ENCODE measurements around the gene VEGFC. TPM values are rescaled to one million over a fixed set of nuclear protein-coding genes. Genes with fewer than 3 reads are reported as not detected.

Gene VEGFC
- total and polyA plus RNA-seq, 5 donors = 4.2 to 11.4 (median 6.7) TPM

DNA sequence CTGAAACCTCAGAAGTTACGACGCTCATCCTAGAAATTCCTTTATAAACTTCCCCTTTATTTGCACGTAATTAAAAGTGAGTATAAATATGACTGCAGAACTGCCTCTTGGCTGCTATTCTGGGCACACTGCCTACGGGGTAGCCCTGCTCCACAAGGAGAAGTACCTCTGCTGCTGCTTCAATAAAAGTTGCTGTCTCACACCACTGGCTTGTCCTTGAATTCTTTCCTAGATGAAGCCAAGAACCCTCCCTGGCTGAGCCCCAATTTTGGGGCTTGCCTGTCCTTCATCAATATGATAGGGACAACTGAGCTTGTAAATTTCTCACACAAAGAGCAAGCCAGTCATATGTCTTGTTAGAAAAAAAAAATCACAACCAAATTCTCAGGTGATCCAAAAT lies 115.8 kb downstream of the VEGFC start:
- ATAC-seq (no peak), DNase-seq (no peak)
- intact Hi-C loops (cut with DNase I) = no loop called here
- no peaks in the 10 kb centered on the region for H3K27me3 ChIP-seq (ENCODE audit: control insufficient read depth, insufficient read depth)
- no peak overlapping the region for H3K4me3 ChIP-seq (ENCODE audit: low read length)
- WGBS = 65% methylated on average over 4 of the region's 4 CpGs
- H3K9me3 ChIP-seq (ENCODE audit: control insufficient read depth, low read length) = no peaks in the 10 kb centered on the region
- H3K27ac ChIP-seq (ENCODE audit: low read length) = no peak overlapping the region
- no peaks in the 10 kb centered on the region for H3K4me1 ChIP-seq (ENCODE audit: control insufficient read depth, insufficient read depth, low read length)

DNA sequence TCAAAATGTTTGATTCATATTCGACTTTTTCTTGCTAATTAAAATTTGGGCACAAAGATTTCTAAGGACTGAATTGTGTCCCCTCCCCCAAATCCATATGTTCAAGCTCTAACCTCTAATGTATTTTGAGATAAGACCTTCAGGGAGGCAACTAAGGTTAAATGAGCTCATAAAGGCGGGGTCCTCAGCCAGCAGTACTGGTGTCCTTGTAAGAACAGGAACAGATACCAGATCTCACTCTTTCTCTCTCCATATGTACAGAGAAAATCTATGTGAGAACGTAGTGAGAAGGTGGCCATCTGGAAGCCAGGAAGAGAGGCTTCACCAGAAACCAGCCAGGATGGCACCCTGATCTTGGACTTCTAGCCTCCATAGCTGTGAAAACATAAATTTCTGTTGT lies 116.9 kb downstream of the VEGFC start:
- 85% methylated on average over 3 of the region's 3 CpGs for WGBS
- no peak for ATAC-seq

DNA sequence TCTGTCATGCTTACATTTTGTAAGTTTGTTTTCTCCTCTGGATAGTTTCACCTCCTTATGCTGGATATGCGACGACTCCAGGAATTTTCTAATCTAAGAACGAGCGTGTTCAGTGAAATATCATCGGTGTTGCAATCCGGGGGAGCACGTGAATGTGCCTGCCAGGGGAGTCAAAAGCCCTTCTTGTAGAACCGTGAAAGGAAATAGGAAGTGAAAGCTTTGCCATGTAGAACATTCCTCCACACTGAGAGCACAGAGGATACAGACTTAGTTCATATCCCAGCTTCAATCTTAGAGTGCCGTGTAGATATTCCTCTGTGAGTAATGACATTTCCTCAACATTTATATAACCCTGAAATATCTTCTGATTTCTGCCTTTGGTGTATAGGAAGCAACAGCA lies 121.2 kb downstream of the VEGFC start:
- WGBS = 54% methylated on average over 9 of the region's 9 CpGs
- peak; percentile 66 to 68 for ATAC-seq

More for the DNA sequence above, 116.9 kb downstream of the VEGFC start:
- Histone ChIP-seq H3K4me1 (ENCODE audit: control insufficient read depth, insufficient read depth, low read length) (no peaks in the 10 kb centered on the region), H3K4me3 (ENCODE audit: low read length) (no peak overlapping the region), H3K27me3 (ENCODE audit: control insufficient read depth, insufficient read depth) (no peaks in the 10 kb centered on the region), H3K9me3 (ENCODE audit: control insufficient read depth, low read length) (no peaks in the 10 kb centered on the region), H3K27ac (ENCODE audit: low read length) (no peak overlapping the region)
- DNase-seq = no peak
- intact Hi-C loops (cut with DNase I) = no loop called here

DNA sequence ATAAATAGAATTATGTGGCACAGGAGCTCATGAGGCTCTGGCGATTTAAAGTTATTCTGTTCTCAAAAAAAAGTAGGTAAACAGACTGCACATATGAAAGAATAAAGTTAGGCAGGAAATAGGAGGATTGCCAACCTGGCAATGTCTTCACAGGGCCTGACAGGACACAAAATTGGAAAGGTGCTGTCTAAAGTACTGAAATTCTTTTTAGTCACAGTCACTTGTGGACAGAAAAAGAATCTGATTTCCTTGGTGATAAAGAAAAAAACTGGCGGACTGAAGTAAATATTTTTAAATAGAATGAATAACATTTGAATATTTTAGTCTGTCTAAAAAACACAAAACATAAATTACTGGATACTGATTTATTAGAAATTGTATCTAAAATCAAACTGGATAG lies 124.4 kb downstream of the VEGFC start:
- 16% methylated on average over 2 of the region's 2 CpGs for WGBS
- Histone ChIP-seq H3K4me3 (ENCODE audit: low read length) (no peak overlapping the region), H3K9me3 (ENCODE audit: control insufficient read depth, low read length) (no peaks in the 10 kb centered on the region), H3K27ac (ENCODE audit: low read length) (no peak overlapping the region), H3K4me1 (ENCODE audit: control insufficient read depth, insufficient read depth, low read length) (no peaks in the 10 kb centered on the region), H3K27me3 (ENCODE audit: control insufficient read depth, insufficient read depth) (no peaks in the 10 kb centered on the region)
- intact Hi-C loops (cut with DNase I) = no loop called here
- ATAC-seq (no peak), DNase-seq (no peak)

More for the DNA sequence above, 121.2 kb downstream of the VEGFC start:
- no peaks in the 10 kb centered on the region for H3K9me3 ChIP-seq (ENCODE audit: control insufficient read depth, low read length)
- H3K4me1 ChIP-seq (ENCODE audit: control insufficient read depth, insufficient read depth, low read length) = no peaks in the 10 kb centered on the region
- H3K27me3 ChIP-seq (ENCODE audit: control insufficient read depth, insufficient read depth) = no peaks in the 10 kb centered on the region
- H3K27ac ChIP-seq (ENCODE audit: low read length) = no peak overlapping the region
- no peak overlapping the region for H3K4me3 ChIP-seq (ENCODE audit: low read length)
- intact Hi-C loops (cut with DNase I) = no loop called here
- peak in 2 of 3 donors; percentile 16 to 22 for DNase-seq

DNA sequence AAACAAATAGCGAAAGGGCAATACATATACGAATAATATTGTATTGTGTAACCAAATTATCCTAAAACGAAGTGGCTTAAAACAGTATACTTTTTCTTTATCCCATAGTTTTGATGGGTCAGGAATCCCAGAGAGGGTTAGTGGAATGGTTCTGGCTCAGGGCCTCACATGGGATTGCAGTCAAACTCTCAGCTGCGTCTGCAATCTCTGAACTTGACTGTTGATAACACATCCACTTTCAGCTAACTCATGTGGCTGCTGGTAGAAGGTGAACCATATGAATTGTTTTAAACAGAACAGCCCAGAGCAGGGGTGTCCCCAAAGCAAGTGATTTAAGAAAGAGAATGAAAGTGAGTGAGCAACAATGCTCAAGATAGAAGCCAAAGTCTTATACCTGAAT lies 127.8 kb downstream of the VEGFC start:
- DNase-seq (no peak), ATAC-seq (no peak)
- WGBS = 67% methylated on average over 4 of the region's 4 CpGs
- intact Hi-C loops (cut with DNase I) = no loop called here
- no peaks in the 10 kb centered on the region for H3K27me3 ChIP-seq (ENCODE audit: control insufficient read depth, insufficient read depth)
- no peak overlapping the region for H3K27ac ChIP-seq (ENCODE audit: low read length)
- H3K4me3 ChIP-seq (ENCODE audit: low read length) = no peak overlapping the region
- no peaks in the 10 kb centered on the region for H3K4me1 ChIP-seq (ENCODE audit: control insufficient read depth, insufficient read depth, low read length)
- H3K9me3 ChIP-seq (ENCODE audit: control insufficient read depth, low read length) = no peaks in the 10 kb centered on the region

DNA sequence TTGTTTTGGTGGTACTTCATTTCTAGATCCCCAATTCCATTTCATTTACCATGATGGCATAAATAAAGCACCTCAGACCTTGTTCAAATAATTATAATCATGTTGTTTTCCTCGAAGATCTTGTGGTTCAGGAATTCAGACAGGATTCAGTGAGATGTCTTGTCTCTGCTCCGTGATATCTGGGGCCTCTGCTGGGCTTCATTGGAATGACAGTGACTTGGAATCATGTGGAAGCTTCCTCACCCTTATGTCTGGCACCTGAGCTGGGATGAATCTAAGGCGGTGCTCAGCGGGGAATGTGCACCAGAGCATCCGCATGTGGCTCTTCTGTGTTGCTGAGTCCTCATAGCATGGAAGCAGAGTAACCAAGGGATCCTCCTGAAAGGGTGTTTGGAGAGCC lies 132.2 kb downstream of the VEGFC start:
- ATAC-seq (no peak), DNase-seq (no peak)
- H3K27ac ChIP-seq (ENCODE audit: low read length) = no peak overlapping the region
- H3K4me1 ChIP-seq (ENCODE audit: control insufficient read depth, insufficient read depth, low read length) = no peaks in the 10 kb centered on the region
- H3K4me3 ChIP-seq (ENCODE audit: low read length) = no peak overlapping the region
- H3K27me3 ChIP-seq (ENCODE audit: control insufficient read depth, insufficient read depth) = no peaks in the 10 kb centered on the region
- no peaks in the 10 kb centered on the region for H3K9me3 ChIP-seq (ENCODE audit: control insufficient read depth, low read length)
- intact Hi-C loops (cut with DNase I) = no loop called here
- WGBS = 84% methylated on average over 5 of the region's 5 CpGs

DNA sequence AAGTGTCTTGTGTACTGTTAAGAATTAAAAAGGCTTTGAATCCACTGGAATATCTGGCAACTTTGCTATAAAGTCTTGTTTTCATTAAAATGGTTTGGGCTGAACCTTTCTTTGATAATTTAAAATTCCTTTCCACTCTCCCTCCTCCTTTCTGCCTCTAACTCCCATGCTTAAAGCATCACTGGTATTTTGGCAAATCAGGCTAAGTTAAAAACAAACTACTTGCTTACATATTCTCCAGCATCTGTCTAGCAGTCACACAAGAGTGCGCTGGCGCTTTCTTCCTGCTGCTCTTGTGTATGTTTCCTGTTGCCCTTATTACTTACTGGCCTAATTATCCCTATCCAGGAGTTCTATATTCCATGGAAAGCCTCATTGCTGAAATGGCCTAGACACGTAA lies 136.6 kb downstream of the VEGFC start:
- no peaks in the 10 kb centered on the region for H3K27me3 ChIP-seq (ENCODE audit: control insufficient read depth, insufficient read depth)
- H3K9me3 ChIP-seq (ENCODE audit: control insufficient read depth, low read length) = no peaks in the 10 kb centered on the region
- ATAC-seq = no peak
- 70% methylated on average over 3 of the region's 3 CpGs for WGBS
- no peak overlapping the region for H3K4me3 ChIP-seq (ENCODE audit: low read length)
- H3K27ac ChIP-seq (ENCODE audit: low read length) = no peak overlapping the region
- no peak for DNase-seq
- intact Hi-C loops (cut with DNase I) = no loop called here
- no peaks in the 10 kb centered on the region for H3K4me1 ChIP-seq (ENCODE audit: control insufficient read depth, insufficient read depth, low read length)

DNA sequence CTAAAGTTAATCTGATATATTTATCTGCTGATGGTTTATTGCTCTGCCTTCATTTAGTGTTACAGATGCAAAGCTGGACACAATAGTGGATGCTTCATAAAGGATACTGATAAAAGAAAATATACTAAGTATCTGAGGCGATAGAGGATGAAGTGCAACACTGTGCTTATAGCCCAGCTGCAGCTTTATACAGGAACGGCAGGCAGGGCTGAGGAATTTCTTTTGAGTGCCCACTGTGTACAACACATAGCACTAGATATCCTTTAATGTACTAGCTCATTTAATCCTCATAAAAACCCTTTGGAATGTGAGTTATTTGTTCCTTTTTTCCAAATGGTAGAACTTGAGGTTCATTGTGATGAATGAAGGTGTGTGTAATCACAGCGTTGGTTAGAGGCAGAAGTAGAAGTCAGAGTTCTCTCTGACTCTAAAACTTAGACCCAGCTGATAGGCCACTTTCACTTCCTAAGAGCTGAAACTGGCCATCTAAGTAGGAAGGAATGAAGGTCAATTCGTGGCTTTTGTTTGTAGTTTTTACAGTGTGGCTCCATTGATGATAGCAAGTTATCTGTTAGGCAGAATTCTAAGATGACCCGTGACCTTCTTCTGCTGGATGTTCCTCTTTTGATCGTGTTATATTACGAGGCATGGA lies 138.0 kb downstream of the VEGFC start:
- intact Hi-C loops (cut with DNase I) = no loop called here
- H3K9me3 ChIP-seq (ENCODE audit: control insufficient read depth, low read length) = no peaks in the 10 kb centered on the region
- 61% methylated on average over 7 of the region's 7 CpGs for WGBS
- H3K27me3 ChIP-seq (ENCODE audit: control insufficient read depth, insufficient read depth) = no peaks in the 10 kb centered on the region
- ATAC-seq (no peak), DNase-seq (no peak)
- H3K27ac ChIP-seq (ENCODE audit: low read length) = no peak overlapping the region
- H3K4me3 ChIP-seq (ENCODE audit: low read length) = no peak overlapping the region
- no peaks in the 10 kb centered on the region for H3K4me1 ChIP-seq (ENCODE audit: control insufficient read depth, insufficient read depth, low read length)

DNA sequence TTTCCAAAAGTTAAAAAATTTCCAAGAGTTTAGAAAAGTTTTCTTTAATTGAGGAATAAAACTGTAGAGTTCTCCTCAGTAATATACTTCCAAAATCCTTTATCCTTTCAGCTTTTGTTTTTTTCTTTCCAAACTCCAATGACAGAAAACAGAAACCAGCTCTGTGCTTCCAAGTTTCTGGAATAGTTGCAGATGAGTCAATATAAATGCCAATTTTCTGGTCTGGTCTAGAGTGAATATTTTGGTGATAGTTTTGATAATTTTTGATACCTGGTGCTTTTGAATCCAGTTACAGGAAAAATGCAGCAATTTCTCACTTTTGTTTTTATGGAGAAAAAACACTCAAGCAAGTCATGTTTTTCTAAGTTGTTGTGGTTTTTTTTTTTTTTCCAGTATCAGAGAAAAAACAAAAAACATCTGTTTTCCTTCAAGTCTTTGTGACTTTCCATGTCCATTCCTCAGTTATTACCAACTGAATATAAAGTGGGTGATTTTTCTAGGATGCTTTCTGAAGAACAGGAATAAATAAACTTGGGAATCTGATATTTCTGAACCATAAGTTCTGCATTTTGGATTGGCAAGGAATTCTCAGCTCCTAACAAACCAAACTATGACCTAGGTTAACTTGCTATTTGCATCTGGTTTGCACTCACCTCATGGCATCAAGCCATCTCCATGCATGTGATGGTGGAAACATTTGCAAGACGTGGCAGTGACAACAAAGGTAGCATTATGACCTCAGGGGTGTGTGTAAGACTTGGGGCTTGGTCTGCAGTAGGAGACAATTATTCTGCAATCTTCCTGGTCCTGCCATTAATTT lies 139.1 kb downstream of the VEGFC start:
- no peak for DNase-seq
- no peak overlapping the region for H3K4me3 ChIP-seq (ENCODE audit: low read length)
- no peaks in the 10 kb centered on the region for H3K9me3 ChIP-seq (ENCODE audit: control insufficient read depth, low read length)
- WGBS = 41% methylated on average over 1 of the region's 1 CpG
- H3K4me1 ChIP-seq (ENCODE audit: control insufficient read depth, insufficient read depth, low read length) = no peaks in the 10 kb centered on the region
- H3K27me3 ChIP-seq (ENCODE audit: control insufficient read depth, insufficient read depth) = no peaks in the 10 kb centered on the region
- intact Hi-C loops (cut with DNase I) = no loop called here
- no peak for ATAC-seq
- no peak overlapping the region for H3K27ac ChIP-seq (ENCODE audit: low read length)

DNA sequence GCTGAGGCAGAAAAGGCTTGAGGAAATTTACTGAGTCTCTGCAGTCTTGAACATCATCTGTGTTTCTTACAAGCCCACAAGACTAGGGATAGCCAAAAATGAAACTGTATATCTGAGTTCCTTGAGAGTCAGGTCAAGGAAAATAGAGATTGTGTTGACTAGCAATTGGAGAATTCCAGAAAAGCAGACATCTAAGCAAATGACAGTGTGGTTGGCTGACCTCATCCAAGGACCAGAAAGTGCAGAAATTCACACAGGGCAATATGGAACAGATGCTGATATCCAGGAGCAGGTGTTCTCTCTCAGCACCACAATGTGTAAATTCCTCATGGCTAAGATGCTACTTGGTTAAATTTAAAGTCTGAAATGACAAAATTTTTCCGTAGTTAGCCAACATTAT lies 146.4 kb downstream of the VEGFC start:
- no peak for ATAC-seq
- Histone ChIP-seq H3K27ac (ENCODE audit: low read length) (no peak overlapping the region), H3K9me3 (ENCODE audit: control insufficient read depth, low read length) (no peaks in the 10 kb centered on the region), H3K4me3 (ENCODE audit: low read length) (no peak overlapping the region), H3K4me1 (ENCODE audit: control insufficient read depth, insufficient read depth, low read length) (no peaks in the 10 kb centered on the region), H3K27me3 (ENCODE audit: control insufficient read depth, insufficient read depth) (no peaks in the 10 kb centered on the region)
- no peak for DNase-seq
- 78% methylated on average over 1 of the region's 1 CpG for WGBS
- intact Hi-C loops (cut with DNase I) = no loop called here

DNA sequence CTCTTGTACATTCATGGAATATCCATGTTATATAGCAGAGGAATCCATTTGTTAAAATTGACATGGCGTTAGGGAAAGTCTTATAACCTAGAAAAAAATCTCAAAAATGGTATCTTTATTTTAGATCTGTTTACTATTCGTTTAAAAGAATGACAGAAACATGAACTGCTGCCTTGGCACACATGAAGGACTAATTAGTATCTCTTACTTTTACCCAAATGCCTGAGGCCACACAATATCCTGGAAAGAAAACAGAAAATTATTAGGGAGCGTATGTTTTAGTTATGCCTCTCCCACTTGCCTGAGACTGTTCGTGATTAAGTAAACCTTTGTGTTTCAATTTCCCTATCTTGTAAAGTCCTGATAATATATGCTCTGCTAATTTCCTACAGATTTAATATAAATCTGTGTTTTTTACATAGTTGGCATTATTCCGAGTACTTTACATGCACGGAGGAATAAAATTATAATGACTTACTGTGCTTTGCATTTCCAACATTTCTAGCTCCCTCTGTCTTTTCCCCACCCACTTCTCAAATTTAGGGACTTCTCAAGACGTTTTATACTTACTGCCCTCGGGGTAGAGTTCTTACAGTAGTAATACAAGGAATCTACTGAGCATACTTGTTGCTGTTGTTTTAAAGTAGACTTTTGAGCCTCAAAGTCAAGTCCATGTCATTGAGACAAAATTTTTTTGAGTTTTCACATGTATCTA lies 147.3 kb downstream of the VEGFC start:
- H3K4me1 ChIP-seq (ENCODE audit: control insufficient read depth, insufficient read depth, low read length) = no peaks in the 10 kb centered on the region
- 71% methylated on average over 8 of the region's 8 CpGs for WGBS
- DNase-seq = no peak
- H3K27ac ChIP-seq (ENCODE audit: low read length) = no peak overlapping the region
- no peaks in the 10 kb centered on the region for H3K27me3 ChIP-seq (ENCODE audit: control insufficient read depth, insufficient read depth)
- intact Hi-C loops (cut with DNase I) = no loop called here
- H3K4me3 ChIP-seq (ENCODE audit: low read length) = no peak overlapping the region
- no peaks in the 10 kb centered on the region for H3K9me3 ChIP-seq (ENCODE audit: control insufficient read depth, low read length)
- ATAC-seq = no peak
